ENCODE results near the gene PPT2.

Gene PPT2

DNA sequence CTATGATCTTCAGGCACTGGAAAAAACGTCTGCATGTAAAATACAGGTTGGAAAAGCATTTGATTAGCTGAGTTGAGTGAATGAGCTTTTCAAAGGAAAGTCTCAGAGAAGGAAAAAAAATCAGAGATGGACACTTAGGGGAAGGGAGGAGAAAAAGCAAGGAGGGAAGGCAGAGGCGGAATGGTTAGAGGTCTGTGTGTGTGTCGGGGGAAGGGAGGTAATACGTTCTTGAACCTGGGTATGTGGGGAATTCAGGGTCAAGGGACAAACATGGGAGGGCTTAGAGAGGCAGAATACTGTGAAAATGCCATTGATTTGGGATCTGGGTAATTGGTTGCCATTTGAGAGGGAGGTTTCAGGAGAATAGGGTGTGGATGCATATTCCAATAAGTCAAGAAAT is 7.3 kb upstream of the PPT2 start:
- no peaks in the 10 kb centered on the region for H3K27me3 ChIP-seq
- TF ChIP-seq, protein P1, sequence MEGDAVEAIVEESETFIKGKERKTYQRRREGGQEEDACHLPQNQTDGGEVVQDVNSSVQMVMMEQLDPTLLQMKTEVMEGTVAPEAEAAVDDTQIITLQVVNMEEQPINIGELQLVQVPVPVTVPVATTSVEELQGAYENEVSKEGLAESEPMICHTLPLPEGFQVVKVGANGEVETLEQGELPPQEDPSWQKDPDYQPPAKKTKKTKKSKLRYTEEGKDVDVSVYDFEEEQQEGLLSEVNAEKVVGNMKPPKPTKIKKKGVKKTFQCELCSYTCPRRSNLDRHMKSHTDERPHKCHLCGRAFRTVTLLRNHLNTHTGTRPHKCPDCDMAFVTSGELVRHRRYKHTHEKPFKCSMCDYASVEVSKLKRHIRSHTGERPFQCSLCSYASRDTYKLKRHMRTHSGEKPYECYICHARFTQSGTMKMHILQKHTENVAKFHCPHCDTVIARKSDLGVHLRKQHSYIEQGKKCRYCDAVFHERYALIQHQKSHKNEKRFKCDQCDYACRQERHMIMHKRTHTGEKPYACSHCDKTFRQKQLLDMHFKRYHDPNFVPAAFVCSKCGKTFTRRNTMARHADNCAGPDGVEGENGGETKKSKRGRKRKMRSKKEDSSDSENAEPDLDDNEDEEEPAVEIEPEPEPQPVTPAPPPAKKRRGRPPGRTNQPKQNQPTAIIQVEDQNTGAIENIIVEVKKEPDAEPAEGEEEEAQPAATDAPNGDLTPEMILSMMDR (IDR thresholded peaks at IDR 0.05): no peak
- H3K27ac ChIP-seq: no peak overlapping the region
- no peak overlapping the region for H3K4me3 ChIP-seq
- H3K4me1 ChIP-seq: peaks cover 0 to 18% (median 16%) of the 10 kb centered on the region in 4 donors
- DNase-seq: no peak
- intact Hi-C loops (cut with DNase I; ENCODE audit: low total_unique reads): no loop called here
- H3K36me3 ChIP-seq: peaks cover 4 to 11% (median 11%) of the 10 kb centered on the region in 3 donors
- no peaks in the 10 kb centered on the region for H3K9me3 ChIP-seq

DNA sequence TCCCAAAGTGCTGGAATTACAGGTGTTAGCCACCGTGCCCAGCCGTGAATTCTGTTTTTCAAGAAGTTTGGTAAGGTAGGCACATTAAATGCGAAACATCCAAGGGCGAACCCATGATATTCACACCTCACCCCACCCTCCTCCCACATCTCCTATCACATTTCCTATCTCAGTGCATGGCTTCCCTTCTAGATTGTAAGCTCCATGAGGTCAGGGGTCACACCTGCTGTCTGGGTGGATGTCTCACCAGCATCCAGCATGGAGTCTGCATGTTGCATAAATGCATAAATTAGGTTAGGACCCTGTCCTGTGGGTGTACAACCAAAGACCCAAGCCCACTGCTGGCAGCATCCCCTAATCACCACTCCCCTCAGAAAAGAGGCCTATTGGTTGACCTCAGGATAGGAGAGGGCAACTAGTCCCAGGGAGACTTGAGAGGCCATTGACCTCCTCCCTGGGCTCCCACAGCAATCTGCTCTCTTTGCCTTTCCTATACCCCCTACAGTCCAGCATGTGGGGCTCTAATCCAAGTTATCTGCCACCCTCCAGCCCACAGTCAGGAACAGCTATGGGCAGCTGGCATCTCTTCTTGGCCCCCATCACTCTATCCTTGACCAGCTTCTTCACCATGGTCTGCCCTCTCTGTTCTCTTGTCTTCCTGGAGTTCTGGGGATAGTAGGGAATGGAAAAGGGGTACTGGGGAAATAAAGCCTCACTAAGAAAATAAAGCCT is 6.4 kb upstream of the PPT2 start:
- intact Hi-C loops (cut with DNase I; ENCODE audit: low total_unique reads): no loop called here
- DNase-seq: no peak

DNA sequence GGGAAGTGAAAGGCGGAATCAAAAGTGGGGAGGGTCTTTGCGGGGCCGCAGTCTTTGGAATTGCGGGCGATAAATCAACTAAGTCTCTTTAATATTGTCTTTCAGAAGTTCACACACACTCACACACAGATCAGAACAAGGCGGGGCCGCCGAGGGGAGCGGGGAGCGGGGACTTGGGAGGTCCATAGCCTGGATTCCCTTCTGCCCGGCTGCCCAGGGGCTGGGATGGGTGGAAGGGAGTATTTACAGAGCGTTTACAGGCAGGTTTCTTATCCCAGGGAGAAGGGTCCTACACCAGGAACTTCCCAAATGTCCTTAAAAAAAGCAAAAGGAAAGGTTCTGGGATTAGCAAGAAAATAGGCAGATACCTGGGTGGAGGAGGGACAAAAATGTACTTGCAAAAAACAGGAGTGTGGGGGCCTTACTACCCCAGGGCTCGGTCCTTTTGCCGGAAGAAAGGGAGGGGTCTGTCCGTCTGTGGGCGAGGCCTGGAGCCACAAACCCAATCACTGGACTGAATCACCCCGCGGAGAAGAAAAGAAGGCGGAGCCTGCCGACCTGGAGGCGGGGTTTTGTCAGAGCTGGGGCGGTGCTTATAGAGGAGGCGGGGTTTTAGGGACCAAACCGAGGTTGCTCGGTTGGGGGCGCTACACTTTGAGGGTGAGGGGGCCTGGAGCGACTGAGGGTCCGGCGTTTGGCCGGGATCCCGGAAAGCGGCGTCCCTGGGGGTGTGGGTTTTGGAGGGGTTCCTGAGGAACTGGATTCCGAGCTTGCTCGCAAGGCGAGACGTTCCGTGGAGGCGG is 5.5 kb upstream of the PPT2 start:
- DNase-seq: peak in 1 of 2 donors; percentile 58
- peak overlapping the region in 1 of 2 donors; percentile 17 for H3K4me3 ChIP-seq
- no peaks in the 10 kb centered on the region for H3K27me3 ChIP-seq
- H3K4me1 ChIP-seq: peaks cover 0 to 33% (median 28%) of the 10 kb centered on the region in 4 donors
- H3K9me3 ChIP-seq: no peaks in the 10 kb centered on the region
- intact Hi-C loops (cut with DNase I; ENCODE audit: low total_unique reads): no loop called here
- no peak overlapping the region for H3K27ac ChIP-seq
- H3K36me3 ChIP-seq: peaks cover 4 to 11% (median 11%) of the 10 kb centered on the region in 3 donors
- TF ChIP-seq, protein P1 (IDR thresholded peaks at IDR 0.05): no peak

More for the DNA sequence above, 6.4 kb upstream of the PPT2 start:
- Histone ChIP-seq H3K4me3 (no peak overlapping the region), H3K27me3 (no peaks in the 10 kb centered on the region), H3K36me3 (peaks cover 4 to 11% (median 11%) of the 10 kb centered on the region in 3 donors), H3K4me1 (peaks cover 0 to 25% (median 22%) of the 10 kb centered on the region in 4 donors), H3K9me3 (no peaks in the 10 kb centered on the region), H3K27ac (no peak overlapping the region)
- TF ChIP-seq, protein P1 (IDR thresholded peaks at IDR 0.05): no peak

DNA sequence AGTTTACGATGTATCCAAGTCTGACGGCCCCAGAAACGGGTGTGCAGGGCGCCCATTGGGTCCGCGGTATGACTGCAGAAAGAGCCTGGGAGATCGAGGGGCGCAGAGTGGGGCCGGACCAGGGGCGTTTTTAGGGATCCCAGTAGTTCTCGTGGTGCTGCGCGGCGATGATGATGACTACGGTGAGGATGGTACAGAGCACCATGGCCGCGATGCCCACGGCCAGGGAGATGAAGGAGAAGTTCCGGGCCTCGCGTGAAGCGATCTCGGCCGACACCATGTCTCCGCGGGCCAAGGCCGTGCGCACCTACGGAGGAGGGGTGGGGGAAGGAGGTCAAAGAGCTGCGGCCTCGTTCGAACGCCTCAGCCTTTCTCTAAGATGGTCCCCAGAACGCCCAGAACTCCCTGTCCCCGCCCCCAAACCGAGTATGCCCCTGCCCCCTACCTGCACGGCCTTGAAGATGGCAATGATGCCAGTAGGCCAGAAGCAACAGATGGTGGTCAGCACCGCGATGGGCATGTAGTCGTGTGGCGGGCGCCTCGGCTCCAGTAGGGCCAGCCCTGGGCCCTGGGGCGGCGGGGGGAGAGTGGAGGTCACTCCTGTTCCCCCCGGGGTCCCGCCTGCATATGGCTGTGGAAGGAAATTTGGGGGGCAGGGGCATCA is 4.7 kb upstream of the PPT2 start:
- no peaks in the 10 kb centered on the region for H3K27me3 ChIP-seq
- H3K36me3 ChIP-seq: peaks cover 4 to 11% (median 11%) of the 10 kb centered on the region in 3 donors
- no peak overlapping the region for H3K27ac ChIP-seq
- H3K4me1 ChIP-seq: peaks cover 0 to 33% (median 28%) of the 10 kb centered on the region in 4 donors
- DNase-seq: no peak
- no peaks in the 10 kb centered on the region for H3K9me3 ChIP-seq
- peak overlapping the region in 1 of 2 donors; percentile 17 for H3K4me3 ChIP-seq
- intact Hi-C loops (cut with DNase I; ENCODE audit: low total_unique reads): no loop called here
- TF ChIP-seq, protein P1 (IDR thresholded peaks at IDR 0.05): no peak
